SK-N-SH (cell line): ENCODE data around the gene HOMER2. TPM values are rescaled to one million over a fixed set of nuclear protein-coding genes. Genes with fewer than 3 reads are reported as not detected.
"Not testable (repeated sequence)": the region's sequence is repeated elsewhere in the genome, so short reads cannot be mapped to it uniquely, and the experiment has no call there.

Experiments used
- CTCF ChIA-PET: fragments of 300-600, 350-600 bp; formaldehyde crosslinking; extraction: SDS; loops from one replicate; lab custom pipeline; 2021; lab: Yijun Ruan, JAX
- POLR2A ChIA-PET: fragments of 350-600 bp; sonication (Branson Sonifier 250); formaldehyde crosslinking; extraction: SDS; loops from one replicate; lab custom pipeline; 2020; ENCODE audit warnings: antibody characterized with exemption, inconsistent platforms; lab: Yijun Ruan, JAX
- DNase-seq: peaks from one replicate; pipeline ENCODE4 v3.0.0; 2012
- H2AFZ ChIP-seq: fragments of 200-600 bp; sonication (generic); 2 replicates; pipeline ENCODE4 v1.8.1; 2016; ENCODE audit warnings: antibody characterized with exemption, mild to moderate bottlenecking, low read depth
- H3F3A ChIP-seq: fragments of 200-600 bp; sonication (generic); replicated peaks from 2 replicates; pipeline ENCODE3; 2016; ENCODE audit warnings: antibody characterized with exemption, mild to moderate bottlenecking; ENCODE audit not compliant: insufficient read depth
- H3K27ac ChIP-seq, 2 experiments: fragments of 200-500 bp in 1 of 2; fragments of 200-600 bp in 1 of 2; sonication (Bioruptor generic) in 1 of 2; sonication (generic), shearing (Covaris generic) in 1 of 2; 2 replicates each; pipeline versions ENCODE4 v1.5.1 to v1.6.1; 2014 to 2016; ENCODE audit warnings: low read depth in 2 of 2, inconsistent platforms in 1 of 2, low read length in 1 of 2, mild to moderate bottlenecking in 1 of 2, mixed read lengths in 1 of 2
- H3K27me3 ChIP-seq: fragments of 200-600 bp; sonication (generic), shearing (Covaris generic); 2 replicates; pipeline ENCODE4 v1.6.1; 2016; ENCODE audit warnings: mixed run types; ENCODE audit not compliant: insufficient read depth
- H3K36me3 ChIP-seq, 2 experiments: fragments of 200-500 bp in 1 of 2; fragments of 200-600 bp in 1 of 2; sonication (Bioruptor generic) in 1 of 2; sonication (generic) in 1 of 2; replicated peaks in 1 of 2; 2 replicates each; pipeline versions ENCODE3 to v1.5.1; 2014 to 2016; ENCODE audit warnings: low read length in 1 of 2, mild to moderate bottlenecking in 1 of 2; ENCODE audit not compliant: insufficient read depth in 2 of 2, control insufficient read depth in 1 of 2
- H3K4me1 ChIP-seq, 2 experiments: fragments of 200-500 bp in 1 of 2; fragments of 200-600 bp in 1 of 2; sonication (Bioruptor generic) in 1 of 2; sonication (generic), shearing (Covaris generic) in 1 of 2; 2 replicates each; pipeline versions ENCODE4 v1.5.1 to v1.6.1; 2014 to 2016; ENCODE audit warnings: low read depth in 1 of 2, low read length in 1 of 2, mixed run types in 1 of 2; ENCODE audit not compliant: insufficient read depth in 2 of 2, control insufficient read depth in 1 of 2
- H3K4me2 ChIP-seq: fragments of 200-600 bp; sonication (generic), shearing (Covaris generic); 2 replicates; pipeline ENCODE4 v1.6.1; 2017; ENCODE audit warnings: mixed run types
- H3K4me3 ChIP-seq, 2 experiments: fragments of 200-500 bp in 1 of 2; fragments of 200-600 bp in 1 of 2; sonication (Bioruptor generic) in 1 of 2; sonication (generic), shearing (Covaris generic) in 1 of 2; 2 replicates each; pipeline versions ENCODE4 v1.5.1 to v1.8.1; 2014 to 2016; ENCODE audit warnings: low read depth in 2 of 2, inconsistent platforms in 1 of 2, low read length in 1 of 2, mild to moderate bottlenecking in 1 of 2, mixed read lengths in 1 of 2, moderate library complexity in 1 of 2
- H3K79me2 ChIP-seq: fragments of 200-600 bp; sonication (generic); 2 replicates; pipeline ENCODE4 v1.8.1; 2017; ENCODE audit warnings: mild to moderate bottlenecking; ENCODE audit not compliant: insufficient read depth
- H3K9ac ChIP-seq: fragments of 200-600 bp; sonication (generic); 2 replicates; pipeline ENCODE4 v1.6.1; 2017; ENCODE audit warnings: mixed run types
- H3K9me2 ChIP-seq: fragments of 200-600 bp; sonication (generic); 2 replicates; pipeline ENCODE4 v1.6.1; 2017; ENCODE audit warnings: mixed run types
- H3K9me3 ChIP-seq: fragments of 200-600 bp; sonication (generic); 2 replicates; pipeline ENCODE4 v1.6.1; 2017; ENCODE audit warnings: mixed run types, mild to moderate bottlenecking, moderate library complexity
- H4K20me1 ChIP-seq: fragments of 200-600 bp; sonication (generic); 2 replicates; pipeline ENCODE4 v1.6.1; 2017; ENCODE audit warnings: mild to moderate bottlenecking, mixed run types; ENCODE audit not compliant: insufficient read depth
- CHD2 ChIP-seq: fragments of 150-350 bp; IDR thresholded peaks from 2 replicates; pipeline ENCODE4 v1.6.1; 2018; ENCODE audit warnings: low read length; ENCODE audit not compliant: partially characterized antibody
- ELF1 ChIP-seq: IDR thresholded peaks from 2 replicates; pipeline ENCODE4 v1.4.0; 2012
- EP300 ChIP-seq, 2 experiments: IDR thresholded peaks; 2 replicates each; pipeline versions ENCODE4 v1.4.0 to v1.6.1; 2012; ENCODE audit warnings: borderline replicate concordance in 1 of 2, low read depth in 1 of 2, low read length in 1 of 2
- FOXM1 ChIP-seq: IDR thresholded peaks from 2 replicates; pipeline ENCODE4 v1.4.0; 2012; ENCODE audit warnings: low read depth, mild to moderate bottlenecking
- MXI1 ChIP-seq: IDR thresholded peaks from 2 replicates; pipeline ENCODE4 v1.6.1; 2012; ENCODE audit warnings: mild to moderate bottlenecking, low read depth, low read length, improper control_type of control experiment
- NRF1 ChIP-seq: IDR thresholded peaks from 2 replicates; pipeline ENCODE4 v1.6.1; 2012; ENCODE audit warnings: low read depth, mild to moderate bottlenecking, low read length
- RAD21 ChIP-seq: IDR thresholded peaks from 2 replicates; pipeline ENCODE4 v1.6.1; 2012; ENCODE audit warnings: mild to moderate bottlenecking, low read length
- RCOR1 ChIP-seq: fragments of 150-350 bp; IDR thresholded peaks from 2 replicates; pipeline ENCODE4 v1.6.1; 2017; ENCODE audit warnings: antibody characterized with exemption, low read length
- TCF12 ChIP-seq: IDR thresholded peaks from 2 replicates; pipeline ENCODE4 v1.4.0; 2012
- YY1 ChIP-seq: IDR thresholded peaks from 2 replicates; pipeline ENCODE4 v1.4.0; 2012; ENCODE audit warnings: low read depth, mild to moderate bottlenecking
- WGBS: methylation state at CpG from one replicate; pipeline ENCODE4 v1.1.6; 2017; ENCODE audit warnings: low lambda C conversion rate; 5-methylcytosine and 5-hydroxymethylcytosine counted together
- polyA plus RNA-seq, 3 experiments: library from polyadenylated mRNA; depleted of rRNA; stranded (reverse); fragments of >200 nt; gene quantifications; 2 replicates each; pipeline ENCODE4 v1.2.3, GENCODE V29; 2012
- TF ChIP-seq, protein P1 (sequence below): IDR thresholded peaks from 2 replicates; pipeline ENCODE4 v1.6.1; 2012; ENCODE audit warnings: mild to moderate bottlenecking, low read depth, low read length, moderate library complexity

HOMER2 gene
- 7.3 and 8.2 TPM in 2 replicates for polyA plus RNA-seq (2012; rRNA removed)
- polyA plus RNA-seq (2012; cell fraction: cytosol; rRNA removed) = 6.8 and 7.3 TPM in 2 replicates
- polyA plus RNA-seq (2012; cell fraction: nucleus; rRNA removed) = 15.2 and 18.6 TPM in 2 replicates

DNA sequence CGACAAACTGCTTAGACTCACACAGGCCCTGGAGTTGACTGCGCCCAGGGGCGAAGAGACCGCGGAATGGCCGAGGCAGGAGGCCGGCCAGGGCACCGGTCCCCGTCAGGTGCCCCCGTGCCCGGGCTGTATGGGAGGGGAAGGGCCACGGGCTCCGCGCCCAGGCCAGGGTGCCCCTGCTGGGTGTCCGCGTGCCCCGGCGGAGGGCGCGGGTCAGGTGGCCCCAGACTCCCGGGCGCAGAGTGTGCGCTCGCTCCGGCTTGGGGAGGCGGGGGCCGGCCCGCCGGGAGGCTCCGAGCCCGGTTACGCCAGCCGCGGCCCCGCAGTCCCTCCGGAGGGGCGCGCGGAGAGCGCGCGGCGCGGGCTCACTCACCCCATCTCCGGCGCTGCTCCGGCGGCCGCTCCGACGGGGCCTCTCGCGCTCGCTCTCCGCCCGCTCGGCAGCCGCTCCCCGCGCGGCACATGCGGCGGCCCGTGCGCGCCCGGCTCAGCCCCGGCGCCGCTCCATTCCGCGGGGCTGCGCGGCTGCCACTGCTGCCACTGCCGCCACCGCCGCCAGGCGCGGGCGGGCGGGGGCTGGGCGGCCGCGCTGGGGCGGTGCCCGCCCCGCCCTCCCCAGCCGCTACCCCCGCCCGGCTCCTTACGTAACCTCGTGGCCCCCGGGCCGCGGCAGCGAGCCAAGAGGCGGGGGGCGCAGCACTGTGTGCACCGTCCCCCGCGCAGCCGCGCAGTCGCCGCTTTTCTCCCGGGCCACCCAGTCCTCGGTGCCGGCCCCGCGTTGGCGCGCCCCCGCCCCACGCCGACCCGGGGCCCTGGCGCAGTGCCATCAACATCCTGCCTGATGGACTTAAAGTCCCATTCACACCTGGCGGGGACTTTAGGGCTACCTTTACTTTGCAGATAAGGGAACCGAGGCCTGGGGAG is at the start of gene HOMER2:
TSS of gene HOMER2 (minus strand) at position 563 of the 924 bp plus-strand sequence. CDS start at position 378, 185 bp downstream.
- no peaks in the 10 kb centered on the region for H3K36me3 ChIP-seq
- no peaks in the 10 kb centered on the region for H3K9me3 ChIP-seq
- 5% methylated on average over 26 of the region's 119 CpGs for WGBS
- peaks cover 0 to 5% of the 10 kb centered on the region in 2 experiments; a peak in 1 of 4 replicates for H3K4me1 ChIP-seq
- no peaks in the 10 kb centered on the region for H4K20me1 ChIP-seq
- ChIA-PET POLR2A (no interaction called here), CTCF (interaction anchor here (1.0 kb wide), 1 partner anchor 9 kb away, joined by 3 read pairs; no protein-coding TSS in a partner anchor)
- H3F3A ChIP-seq = no peaks in the 10 kb centered on the region
- peak within 1 kb of the TSS; percentile 9; the same call in 1 of the 2 replicates for H3K9ac ChIP-seq
- no peaks in the 10 kb centered on the region for H3K27me3 ChIP-seq
- H3K4me2 ChIP-seq = peak within 1 kb of the TSS; percentile 83
- H3K27ac ChIP-seq = no peak within 1 kb of the TSS
- H3K9me2 ChIP-seq = no peaks in the 10 kb centered on the region
- no peak within 1 kb of the TSS for H2AFZ ChIP-seq
- DNase-seq = peak; percentile 91
- H3K79me2 ChIP-seq = no peaks in the 10 kb centered on the region
- H3K4me3 ChIP-seq = peak within 1 kb of the TSS; percentile 59 to 67
- no peak for TF ChIP-seq TCF12
- peak; percentile 23; the same call in 1 of the 2 replicates for TF ChIP-seq NRF1
- TF ChIP-seq ELF1 = no peak
- 0 out of 2 replicates have a peak, but pooled peaks have one; percentile 7 for TF ChIP-seq RAD21
- TF ChIP-seq RCOR1 = no peak
- peak; percentile 5 for TF ChIP-seq CHD2
- no peak for TF ChIP-seq FOXM1

DNA sequence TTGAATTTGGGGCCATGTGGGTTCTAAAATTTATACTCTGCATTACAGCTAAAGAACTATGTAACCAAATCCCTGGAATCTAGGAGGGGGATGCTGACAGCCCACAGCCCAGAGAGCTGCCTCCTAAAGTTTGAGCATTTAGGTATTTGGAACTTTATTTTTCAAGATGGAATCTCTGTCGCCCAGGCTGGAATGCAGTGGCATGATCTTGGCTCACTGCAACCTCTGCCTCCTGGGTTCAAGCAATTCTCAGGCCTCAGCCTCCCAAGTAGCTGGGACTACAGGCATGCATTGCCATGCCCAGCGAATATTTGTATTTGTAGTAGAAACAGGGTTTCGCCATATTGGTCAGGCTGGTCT is 48.1 kb upstream of the HOMER2 start:
- 74% methylated on average over 3 of the region's 3 CpGs for WGBS
- H3K9ac ChIP-seq, H2AFZ ChIP-seq, H3K27ac ChIP-seq, H3K9me2 ChIP-seq, H4K20me1 ChIP-seq, H3K4me2 ChIP-seq, H3K79me2 ChIP-seq, H3F3A ChIP-seq, H3K4me1 ChIP-seq, POLR2A ChIA-PET, H3K27me3 ChIP-seq, DNase-seq, H3K9me3 ChIP-seq: not testable (repeated sequence)
- peak overlapping the region in 1 of 2 experiments; percentile 27; a peak in 1 of 4 replicates for H3K4me3 ChIP-seq
- peaks cover 9 to 14% of the 10 kb centered on the region in 2 experiments for H3K36me3 ChIP-seq
- CTCF ChIA-PET = interaction anchor here (0.7 to 3.9 kb wide), 25 partner anchors 10 to 470 kb away, joined by 3 to 64 read pairs (median 4); partner anchors contain the start of genes C15orf40, RAMAC, RPS17 and WHAMM

DNA sequence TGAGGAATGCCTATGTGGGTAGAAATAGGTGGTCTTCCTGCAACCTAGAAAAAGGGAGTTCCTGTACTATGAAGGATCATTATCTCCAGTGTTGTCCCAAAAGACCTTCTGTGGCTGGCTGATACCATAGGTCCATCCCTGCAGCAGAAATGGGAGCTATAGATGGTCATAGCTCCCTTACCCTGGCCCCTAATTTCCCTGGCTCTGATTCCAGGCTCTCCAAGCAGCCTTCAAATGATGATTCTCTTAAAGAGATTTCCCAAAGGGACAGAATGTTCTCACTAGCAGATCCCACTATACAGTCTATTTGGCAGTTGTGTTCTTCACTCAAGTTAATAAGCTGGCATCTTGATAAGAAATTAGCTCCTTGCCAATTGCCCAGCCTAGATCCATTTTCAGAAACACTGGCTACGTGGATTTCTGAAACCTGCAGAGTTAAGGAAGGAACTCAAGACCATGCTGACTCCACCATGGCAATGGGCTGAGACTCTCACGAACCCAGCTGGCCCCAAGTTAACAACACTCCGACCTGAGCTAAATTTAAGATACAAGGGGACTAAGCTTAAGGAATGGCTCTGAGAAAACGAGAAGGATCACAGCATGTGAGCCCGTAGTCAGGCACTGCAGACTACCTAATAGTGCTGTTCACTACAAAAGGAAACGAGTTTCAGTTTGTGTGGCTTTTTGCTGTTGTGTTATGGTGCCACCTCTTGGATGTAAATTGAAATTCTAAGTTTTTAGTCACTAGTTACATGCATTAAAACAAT is 47.6 kb upstream of the HOMER2 start:
- peaks cover 0 to 7% of the 10 kb centered on the region in 2 experiments; a peak in 1 of 4 replicates for H3K4me1 ChIP-seq
- no peaks in the 10 kb centered on the region for H3K9me2 ChIP-seq
- peaks cover 7% of the 10 kb centered on the region for H3F3A ChIP-seq
- WGBS = 29% methylated on average over 6 of the region's 6 CpGs
- H3K36me3 ChIP-seq = peaks cover 5 to 10% of the 10 kb centered on the region in 2 experiments
- no peaks in the 10 kb centered on the region for H3K27me3 ChIP-seq
- H3K27ac ChIP-seq = no peak overlapping the region
- H4K20me1 ChIP-seq = no peaks in the 10 kb centered on the region
- no peaks in the 10 kb centered on the region for H3K9me3 ChIP-seq
- H3K4me2 ChIP-seq = peak overlapping the region; percentile 70
- H3K9ac ChIP-seq = no peak overlapping the region
- H2AFZ ChIP-seq = peak overlapping the region; percentile 57; the same call in 1 of the 2 replicates
- peak overlapping the region; percentile 27 to 33 for H3K4me3 ChIP-seq
- ChIA-PET POLR2A (interaction anchor here (0.6 kb wide), 1 partner anchor 431 kb away, joined by 3 read pairs; no protein-coding TSS in a partner anchor), CTCF (interaction anchor here (0.6 to 3.9 kb wide), 32 partner anchors 10 to 469 kb away, joined by 3 to 64 read pairs (median 4); partner anchors contain the start of genes C15orf40, RAMAC, RPS17 and WHAMM)
- peak; percentile 68 for DNase-seq
- H3K79me2 ChIP-seq = no peaks in the 10 kb centered on the region
- TF ChIP-seq RCOR1 (no peak), EP300 (IDR thresholded peaks at IDR 0.05; ENCODE audit: borderline replicate concordance in 1 of 2, low read depth in 1 of 2, low read length in 1 of 2) (no peak), RAD21 (peak; percentile 91), YY1 (no peak), NRF1 (no peak), MXI1 (peak; percentile 36; the same call in 1 of the 2 replicates), CHD2 (no peak)
- TF ChIP-seq, protein P1, sequence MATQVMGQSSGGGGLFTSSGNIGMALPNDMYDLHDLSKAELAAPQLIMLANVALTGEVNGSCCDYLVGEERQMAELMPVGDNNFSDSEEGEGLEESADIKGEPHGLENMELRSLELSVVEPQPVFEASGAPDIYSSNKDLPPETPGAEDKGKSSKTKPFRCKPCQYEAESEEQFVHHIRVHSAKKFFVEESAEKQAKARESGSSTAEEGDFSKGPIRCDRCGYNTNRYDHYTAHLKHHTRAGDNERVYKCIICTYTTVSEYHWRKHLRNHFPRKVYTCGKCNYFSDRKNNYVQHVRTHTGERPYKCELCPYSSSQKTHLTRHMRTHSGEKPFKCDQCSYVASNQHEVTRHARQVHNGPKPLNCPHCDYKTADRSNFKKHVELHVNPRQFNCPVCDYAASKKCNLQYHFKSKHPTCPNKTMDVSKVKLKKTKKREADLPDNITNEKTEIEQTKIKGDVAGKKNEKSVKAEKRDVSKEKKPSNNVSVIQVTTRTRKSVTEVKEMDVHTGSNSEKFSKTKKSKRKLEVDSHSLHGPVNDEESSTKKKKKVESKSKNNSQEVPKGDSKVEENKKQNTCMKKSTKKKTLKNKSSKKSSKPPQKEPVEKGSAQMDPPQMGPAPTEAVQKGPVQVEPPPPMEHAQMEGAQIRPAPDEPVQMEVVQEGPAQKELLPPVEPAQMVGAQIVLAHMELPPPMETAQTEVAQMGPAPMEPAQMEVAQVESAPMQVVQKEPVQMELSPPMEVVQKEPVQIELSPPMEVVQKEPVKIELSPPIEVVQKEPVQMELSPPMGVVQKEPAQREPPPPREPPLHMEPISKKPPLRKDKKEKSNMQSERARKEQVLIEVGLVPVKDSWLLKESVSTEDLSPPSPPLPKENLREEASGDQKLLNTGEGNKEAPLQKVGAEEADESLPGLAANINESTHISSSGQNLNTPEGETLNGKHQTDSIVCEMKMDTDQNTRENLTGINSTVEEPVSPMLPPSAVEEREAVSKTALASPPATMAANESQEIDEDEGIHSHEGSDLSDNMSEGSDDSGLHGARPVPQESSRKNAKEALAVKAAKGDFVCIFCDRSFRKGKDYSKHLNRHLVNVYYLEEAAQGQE = no peak
